Measurements from ENCODE around the gene RERE. TPM values are rescaled to one million over a fixed set of nuclear protein-coding genes. Genes with fewer than 3 reads are reported as not detected.

RERE gene
- total and polyA plus RNA-seq, 2 donors (not counting 3 experiments of a cell fraction or from before 2014, with no cell fraction given): 14.1 to 113 TPM

- peaks cover 37% of the 10 kb centered on the region for H3K79me2 ChIP-seq (ENCODE audit: control insufficient read depth, insufficient read depth, low read length)
- H3K4me1 ChIP-seq (ENCODE audit: control insufficient read depth, extremely low read depth, insufficient read depth, low read length): peaks cover 50% of the 10 kb centered on the region
- dilution Hi-C loops (cut with MboI; ENCODE audit: extremely low pct_ligation_motif_present, low sequenced_read_pairs) (no loop called here), intact Hi-C loops (cut with micrococcal nuclease) (no loop called here)
- no peak overlapping the region for H2AFZ ChIP-seq (ENCODE audit: low read depth, low read length)
- no peak for TF ChIP-seq POLR2AphosphoS5 (IDR thresholded peaks at IDR 0.05; ENCODE audit: insufficient read depth, low read depth, low read length)
- TF ChIP-seq JUN (IDR thresholded peaks at IDR 0.05; ENCODE audit: borderline replicate concordance, insufficient read depth, insufficient read length, low read depth): no peak
- TF ChIP-seq POLR2A (IDR thresholded peaks at IDR 0.05; ENCODE audit: low read depth, low read length): no peak
- TF ChIP-seq GATA2 (IDR thresholded peaks at IDR 0.05; ENCODE audit: insufficient read depth, insufficient read length, low read depth, low read length): no peak
- no peak for TF ChIP-seq MYC (IDR thresholded peaks at IDR 0.05; ENCODE audit: low read depth, low read length)
- TF ChIP-seq FOS (IDR thresholded peaks at IDR 0.05; ENCODE audit: borderline replicate concordance, insufficient read depth, low read length): no peak
- no peak for TF ChIP-seq CTCF (IDR thresholded peaks at IDR 0.05; ENCODE audit: extremely low read depth in 1 of 2, insufficient read depth in 1 of 2, low read depth in 1 of 2, low read length in 2 of 2)
- no peak for TF ChIP-seq MAX (IDR thresholded peaks at IDR 0.05; ENCODE audit: insufficient read depth, insufficient read length)
- TF ChIP-seq EZH2 (IDR thresholded peaks at IDR 0.05; ENCODE audit: borderline replicate concordance, low read depth, low read length, severe bottlenecking): no peak
- H3K36me3 ChIP-seq (ENCODE audit: control insufficient read depth in 2 of 2, extremely low read depth in 1 of 2, insufficient read depth in 2 of 2, low read length in 2 of 2): no peaks in the 10 kb centered on the region
- no peak overlapping the region for H3K4me3 ChIP-seq (replicated peaks in 1 of 3; ENCODE audit: insufficient read depth in 1 of 3, low read depth in 1 of 3, low read length in 3 of 3)
- peak; percentile 32 for DNase-seq (ENCODE audit: low read depth, low spot score)
- H3K4me2 ChIP-seq (ENCODE audit: insufficient read depth, low read length): no peak overlapping the region
- H3K9me3 ChIP-seq (replicated peaks; ENCODE audit: control insufficient read depth, insufficient read depth, low read length): no peaks in the 10 kb centered on the region
- H3K9ac ChIP-seq (replicated peaks; ENCODE audit: extremely low read depth, insufficient read depth, low read length): no peak overlapping the region
- no peak for FAIRE-seq
- ChIA-PET POLR2A (no interaction called here), CTCF (interaction anchor here (0.9 to 1.8 kb wide), 6 partner anchors 10 to 129 kb away, joined by 3 to 7 read pairs (median 4); no protein-coding TSS in a partner anchor)
- H3K27ac ChIP-seq (ENCODE audit: insufficient read depth, low read depth, low read length): no peak overlapping the region
- no peaks in the 10 kb centered on the region for H3K27me3 ChIP-seq (ENCODE audit: control insufficient read depth in 2 of 2, insufficient read depth in 2 of 2, low read length in 2 of 2)
- no peaks in the 10 kb centered on the region for H4K20me1 ChIP-seq (replicated peaks; ENCODE audit: control insufficient read depth, extremely low read depth, insufficient read depth, low read length)
- BruUV-seq (replicated peaks): no TSS peak
- no peaks in the 10 kb centered on the region for H3K9me1 ChIP-seq (replicated peaks; ENCODE audit: control insufficient read depth, extremely low read depth, insufficient read depth, low read length)
Measured at GRCh38 chr1:8598783-8599182, 218.7 kb downstream of the RERE start.
